DOHH2 (cell line): ENCODE measurements around the gene CRY1.

ENCODE experiments used
- EZH2phosphoT487 ChIP-seq: fragments of 200-600 bp; sonication (generic); IDR thresholded peaks from 2 replicates; pipeline ENCODE4 v1.6.1; 2017; ENCODE audit warnings: borderline replicate concordance, mild to moderate bottlenecking, antibody characterized with exemption, low read length, moderate library complexity, mixed read lengths
- TF ChIP-seq, protein P1 (sequence below): fragments of 200-600 bp; sonication (generic); IDR thresholded peaks from one replicate; pipeline ENCODE4 v1.5.1; 2014; ENCODE audit warnings: antibody characterized with exemption, mild to moderate bottlenecking, low read depth, low read length; ENCODE audit not compliant: poor library complexity, severe bottlenecking

GRCh38 chr12:107091381-107091780 lies 2.0 kb downstream of the CRY1 start:
- TF ChIP-seq, protein P1, sequence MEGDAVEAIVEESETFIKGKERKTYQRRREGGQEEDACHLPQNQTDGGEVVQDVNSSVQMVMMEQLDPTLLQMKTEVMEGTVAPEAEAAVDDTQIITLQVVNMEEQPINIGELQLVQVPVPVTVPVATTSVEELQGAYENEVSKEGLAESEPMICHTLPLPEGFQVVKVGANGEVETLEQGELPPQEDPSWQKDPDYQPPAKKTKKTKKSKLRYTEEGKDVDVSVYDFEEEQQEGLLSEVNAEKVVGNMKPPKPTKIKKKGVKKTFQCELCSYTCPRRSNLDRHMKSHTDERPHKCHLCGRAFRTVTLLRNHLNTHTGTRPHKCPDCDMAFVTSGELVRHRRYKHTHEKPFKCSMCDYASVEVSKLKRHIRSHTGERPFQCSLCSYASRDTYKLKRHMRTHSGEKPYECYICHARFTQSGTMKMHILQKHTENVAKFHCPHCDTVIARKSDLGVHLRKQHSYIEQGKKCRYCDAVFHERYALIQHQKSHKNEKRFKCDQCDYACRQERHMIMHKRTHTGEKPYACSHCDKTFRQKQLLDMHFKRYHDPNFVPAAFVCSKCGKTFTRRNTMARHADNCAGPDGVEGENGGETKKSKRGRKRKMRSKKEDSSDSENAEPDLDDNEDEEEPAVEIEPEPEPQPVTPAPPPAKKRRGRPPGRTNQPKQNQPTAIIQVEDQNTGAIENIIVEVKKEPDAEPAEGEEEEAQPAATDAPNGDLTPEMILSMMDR = no peak
- TF ChIP-seq EZH2phosphoT487 = no peak
